HG03378 (cell line): ENCODE measurements around the gene ANKRD13B.
A peak's percentile ranks its signal among the peaks of the same experiment; 100 is the strongest.

Experiments
- ATAC-seq: cut with Tn5 transposase; IDR thresholded peaks from one replicate; pipeline ENCODE4 v1.9.1; 2021; ENCODE audit warnings: mild to moderate bottlenecking, moderate library complexity; ENCODE audit not compliant: unreplicated experiment

ANKRD13B gene

GRCh38 chr17:29579866-29580771 lies 12.8 kb upstream of the ANKRD13B start:
- ATAC-seq: peak; percentile 49

- ATAC-seq: no peak
These were observed 11.2 kb upstream of the ANKRD13B start for GRCh38 chr17:29581583-29582253.

- ATAC-seq: no peak
These were observed 10.6 kb upstream of the ANKRD13B start for GRCh38 chr17:29582254-29582765.

- ATAC-seq: no peak
These were observed 10.2 kb upstream of the ANKRD13B start for GRCh38 chr17:29582772-29583171.

- no peak for ATAC-seq
These were observed 9.3 kb upstream of the ANKRD13B start for GRCh38 chr17:29583324-29584248.

- no peak for ATAC-seq
These were observed 8.4 kb upstream of the ANKRD13B start for GRCh38 chr17:29584452-29585079.

- no peak for ATAC-seq
These were observed 7.7 kb upstream of the ANKRD13B start for GRCh38 chr17:29585080-29585751.

- no peak for ATAC-seq
These were observed 6.1 kb upstream of the ANKRD13B start for GRCh38 chr17:29586676-29587469.

GRCh38 chr17:29587591-29587990 lies 5.3 kb upstream of the ANKRD13B start:
- no peak for ATAC-seq

- no peak for ATAC-seq
These were observed 4.8 kb upstream of the ANKRD13B start for GRCh38 chr17:29588017-29588561.

GRCh38 chr17:29588562-29589411 lies 4.1 kb upstream of the ANKRD13B start:
- no peak for ATAC-seq

- ATAC-seq: no peak
These were observed 3.2 kb upstream of the ANKRD13B start, which contains the start of gene GIT1 for GRCh38 chr17:29589524-29590410. TSS of gene GIT1 (minus strand) at chr17:29589648. CDS start at chr17:29589378, 270 bp downstream.

- no peak for ATAC-seq
These were observed 2.4 kb upstream of the ANKRD13B start for GRCh38 chr17:29590411-29591145.

GRCh38 chr17:29591146-29591736 lies 1.7 kb upstream of the ANKRD13B start:
- no peak for ATAC-seq

GRCh38 chr17:29591737-29592608 lies 959 bp upstream of the ANKRD13B start:
- no peak for ATAC-seq
